Measurements from ENCODE around the gene MBNL2.
A peak's percentile ranks its signal among the peaks of the same experiment; 100 is the strongest.
"Not testable (repeated sequence)": the region's sequence is repeated elsewhere in the genome, so short reads cannot be mapped to it uniquely, and the experiment has no call there.

MBNL2 gene

DNA sequence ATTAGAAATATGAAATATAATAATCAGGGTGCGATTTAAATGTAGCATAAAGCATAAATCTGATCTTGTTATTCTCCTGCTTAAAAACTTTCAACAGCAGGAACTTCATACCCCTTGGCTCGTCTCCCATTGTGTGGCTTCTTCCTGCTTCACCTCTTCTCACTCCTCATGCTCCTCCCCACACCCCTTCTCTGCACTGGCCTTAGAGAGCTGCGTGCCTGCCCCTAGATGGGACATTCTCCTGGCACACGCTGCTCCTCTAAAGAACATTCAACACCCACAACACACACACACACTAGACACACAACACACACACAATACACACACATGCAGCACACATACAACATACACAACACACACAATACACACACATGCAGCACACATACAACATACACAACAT lies 107.2 kb downstream of the MBNL2 start:
- no peak for DNase-seq

DNA sequence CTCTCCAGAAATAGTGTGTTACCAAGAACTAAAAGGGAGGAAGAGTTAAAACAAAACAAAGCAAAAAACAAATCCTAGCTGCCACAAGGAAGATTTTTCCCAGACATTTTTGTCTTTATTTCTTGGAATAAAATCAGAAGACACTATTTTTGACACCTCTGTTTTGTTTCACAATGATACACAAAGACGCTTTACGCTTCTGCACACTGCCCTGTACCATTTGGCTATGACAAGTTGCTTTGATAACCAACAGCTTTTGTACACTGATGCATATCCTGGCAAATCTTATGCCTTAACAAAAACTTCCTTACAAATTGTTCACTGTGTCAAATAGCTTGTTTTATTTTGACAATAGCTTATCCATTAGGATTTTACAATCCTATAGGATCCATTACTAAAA lies 108.3 kb downstream of the MBNL2 start:
- DNase-seq: no peak

DNA sequence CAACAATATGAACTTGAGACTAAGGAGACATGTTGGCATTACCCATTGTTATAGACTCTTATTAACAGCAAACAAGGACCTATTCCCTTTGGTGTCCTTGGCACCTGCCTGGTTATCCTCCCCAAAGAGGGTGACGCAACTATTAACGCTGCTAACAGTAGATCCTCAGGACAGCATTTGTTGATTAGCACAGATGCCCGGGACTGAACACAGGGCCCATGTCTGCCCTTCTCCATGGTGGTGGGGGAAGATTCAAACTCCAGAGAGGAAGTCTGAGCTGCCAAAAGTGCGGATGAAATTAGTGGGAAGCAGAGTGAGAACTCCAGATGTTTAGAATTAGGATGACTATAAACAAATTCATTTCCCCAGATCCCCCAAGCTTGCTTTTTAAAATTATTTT lies 110.6 kb downstream of the MBNL2 start:
- DNase-seq: no peak

DNA sequence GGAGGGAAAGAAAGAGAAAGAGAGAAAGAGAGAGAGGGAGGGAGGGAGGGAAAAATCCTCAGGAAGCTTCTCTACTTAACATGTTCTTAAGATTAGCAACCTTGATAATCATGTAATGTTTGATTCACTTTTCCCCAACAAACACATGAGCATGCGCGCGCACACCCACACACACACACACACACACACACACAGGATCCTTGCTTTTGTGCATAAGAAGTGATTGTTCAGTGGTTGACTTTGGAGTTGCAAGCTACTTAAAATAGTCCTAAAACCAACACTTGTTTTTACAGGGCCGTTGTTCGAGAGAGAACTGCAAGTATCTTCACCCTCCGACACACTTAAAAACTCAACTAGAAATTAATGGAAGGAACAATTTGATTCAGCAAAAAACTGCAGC lies 111.8 kb downstream of the MBNL2 start:
- no peak for DNase-seq

DNA sequence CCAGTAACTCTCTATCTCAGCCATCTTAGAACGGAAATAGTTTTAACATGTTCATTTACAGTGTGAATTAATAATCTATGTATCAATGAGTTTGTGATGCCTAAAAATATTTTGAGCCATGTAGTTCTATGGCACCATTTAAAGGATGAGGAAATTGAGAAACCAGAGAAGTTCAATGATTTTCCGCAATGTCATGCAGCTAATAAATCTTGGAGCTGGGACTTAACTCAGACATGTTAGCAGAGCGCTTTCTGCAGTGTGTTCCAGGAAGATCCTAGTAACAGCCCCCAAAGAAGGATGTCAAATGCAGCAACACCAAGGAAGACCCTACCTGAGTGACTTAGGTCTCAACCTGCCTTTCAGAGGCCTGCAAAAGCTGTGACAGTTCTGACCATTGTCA lies 112.6 kb downstream of the MBNL2 start:
- no peak for DNase-seq

DNA sequence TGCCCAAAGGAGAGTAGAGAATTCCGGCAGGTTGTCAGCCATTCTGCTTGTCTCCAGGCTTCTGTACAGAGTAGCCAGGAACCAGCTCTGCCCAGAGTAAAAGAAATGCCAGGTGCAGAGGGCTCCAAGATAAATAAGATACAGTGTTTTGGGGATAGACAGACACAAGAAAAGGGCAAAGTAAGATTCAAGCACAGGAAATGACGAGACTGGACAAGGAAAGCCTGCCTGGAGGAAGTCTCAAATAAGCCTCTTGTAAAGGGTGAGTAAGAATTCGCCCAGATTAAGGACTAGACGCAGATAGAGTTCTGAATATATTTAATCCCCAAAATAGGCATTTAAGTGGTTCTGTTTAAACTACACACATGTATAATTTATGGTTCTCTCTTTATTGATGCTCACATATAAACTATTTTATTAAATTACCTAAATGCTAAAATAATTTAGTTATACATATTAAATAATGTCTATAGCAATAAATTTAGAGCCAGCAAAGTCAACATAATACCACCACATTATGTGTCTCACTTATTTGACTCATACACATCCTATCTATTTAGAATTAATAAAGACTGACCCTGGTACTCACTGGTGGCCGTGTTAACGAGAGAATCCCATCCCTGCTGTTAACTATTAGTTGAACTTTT lies 113.5 kb downstream of the MBNL2 start:
- DNase-seq: no peak

DNA sequence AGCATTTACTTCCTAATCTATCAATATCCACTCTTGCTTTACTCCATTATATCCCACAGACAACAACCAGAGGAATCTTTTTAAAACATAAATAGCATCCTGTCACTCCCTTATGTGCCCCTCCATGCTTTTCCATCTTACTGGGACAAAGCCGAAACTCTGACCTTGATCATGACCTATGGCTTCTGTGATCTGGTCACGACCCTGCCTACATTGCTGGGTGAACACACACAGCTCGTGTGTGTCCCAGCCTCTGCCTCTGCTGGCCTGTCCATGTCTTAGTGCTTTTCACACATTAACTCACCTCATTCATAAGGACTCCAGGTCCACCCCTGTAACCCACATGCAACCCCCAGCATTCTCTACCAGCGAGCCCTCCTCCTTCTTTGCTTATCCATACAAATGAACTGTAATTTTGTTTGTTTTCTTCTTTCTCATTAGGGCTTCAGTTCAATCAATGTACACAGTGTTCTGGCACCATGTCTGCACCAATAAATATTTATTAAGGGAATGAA lies 115.9 kb downstream of the MBNL2 start:
- no peak for DNase-seq

DNA sequence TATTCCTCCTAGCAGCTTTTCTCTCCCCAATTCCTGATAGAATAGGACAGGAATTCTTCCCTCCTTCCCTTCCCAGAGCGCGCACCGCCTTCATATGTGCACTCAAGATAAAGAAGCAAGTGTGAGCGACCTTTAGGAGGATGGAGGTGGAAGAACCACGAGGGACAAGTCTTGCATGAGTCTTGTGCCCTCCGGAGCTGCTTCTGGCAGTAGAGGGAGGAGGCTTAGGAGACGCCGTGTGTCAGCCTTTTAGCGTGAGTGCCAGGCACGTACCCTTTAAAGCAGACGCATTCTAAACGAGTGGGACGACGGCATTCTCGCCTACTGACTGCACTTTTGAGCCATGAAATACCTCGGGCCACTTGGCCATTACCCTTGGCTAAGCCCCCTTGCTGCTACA lies 116.4 kb downstream of the MBNL2 start:
- no peak for DNase-seq

DNA sequence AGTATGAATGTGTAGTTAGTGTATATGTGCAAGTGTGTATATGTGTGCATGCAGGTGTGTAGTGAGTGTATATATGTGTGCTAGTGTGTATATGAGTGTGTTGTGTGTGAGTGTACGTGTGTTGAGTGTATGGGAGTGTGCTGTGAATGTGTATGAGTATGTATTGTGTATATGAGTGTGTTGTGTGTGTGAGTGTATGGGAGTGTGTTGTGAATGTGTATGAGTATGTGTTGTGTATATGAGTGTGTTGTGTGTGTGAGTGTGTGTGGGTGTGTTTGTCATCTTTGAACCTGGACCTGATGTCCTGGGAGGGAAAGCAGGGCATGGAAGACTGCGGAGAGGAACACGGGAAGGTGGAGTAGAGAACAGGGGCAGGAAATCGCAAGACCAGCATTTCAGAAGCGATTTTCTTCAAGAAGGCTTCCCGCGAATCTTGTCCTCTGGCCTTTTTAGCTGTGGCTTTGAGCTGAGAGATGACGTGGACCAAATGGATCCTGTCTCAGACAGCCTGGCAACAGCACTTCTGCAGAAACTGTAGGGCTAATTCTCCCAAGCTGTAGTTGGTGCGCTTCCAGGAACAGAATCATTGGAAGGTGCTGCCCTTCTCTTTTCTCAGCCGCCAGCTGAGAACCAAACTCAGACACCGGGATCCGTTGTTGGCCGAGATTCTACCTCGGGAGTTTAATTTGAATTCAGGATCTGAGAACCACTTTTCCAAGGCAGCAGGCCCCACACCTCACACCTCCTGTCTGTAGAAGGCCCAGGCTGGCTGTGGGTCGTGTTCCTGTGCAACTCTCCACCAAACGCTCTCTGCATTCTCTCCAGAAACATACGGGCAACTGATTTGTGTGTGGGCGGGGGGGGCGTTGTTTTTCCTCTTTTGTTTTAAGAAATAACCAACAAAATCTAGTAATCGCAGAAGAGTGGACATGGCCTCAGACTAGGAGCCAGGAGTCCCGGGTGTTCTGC lies 117.2 kb downstream of the MBNL2 start:
- no peak for DNase-seq

DNA sequence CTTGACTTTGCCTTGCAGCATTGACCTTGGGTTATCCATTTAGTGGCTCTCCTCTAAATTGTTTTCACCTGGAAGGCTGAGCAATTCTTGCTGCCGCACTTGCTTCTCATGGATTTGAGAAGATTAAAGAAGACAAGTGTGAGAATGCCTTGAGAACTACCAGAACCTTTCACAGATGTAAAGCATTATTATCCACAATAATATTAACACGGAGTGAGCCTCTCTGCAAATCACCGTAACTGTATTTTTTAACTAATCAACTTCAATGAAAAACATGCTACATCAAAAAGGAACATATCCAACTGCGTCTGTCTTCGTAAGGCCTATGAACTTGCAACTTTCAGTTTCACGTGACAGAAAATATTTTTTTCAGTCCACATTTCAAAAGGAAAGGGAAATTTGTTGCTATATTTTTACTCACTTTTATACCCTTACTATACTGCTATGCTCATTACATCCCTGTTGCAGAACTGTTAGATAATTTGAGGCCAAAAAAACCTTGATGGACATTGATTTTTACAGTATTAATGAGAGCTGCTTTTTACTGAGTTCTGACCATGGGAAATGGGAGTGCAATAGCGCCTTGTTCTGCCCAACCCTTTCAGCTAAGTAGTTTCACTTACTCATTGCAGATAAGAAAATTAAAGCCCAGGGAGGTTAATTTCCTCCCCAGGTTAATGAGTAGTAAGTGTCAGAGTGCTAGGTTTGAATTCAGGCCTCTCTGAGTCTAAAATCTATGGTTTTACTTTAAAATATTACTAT lies 118.0 kb downstream of the MBNL2 start:
- no peak for DNase-seq

DNA sequence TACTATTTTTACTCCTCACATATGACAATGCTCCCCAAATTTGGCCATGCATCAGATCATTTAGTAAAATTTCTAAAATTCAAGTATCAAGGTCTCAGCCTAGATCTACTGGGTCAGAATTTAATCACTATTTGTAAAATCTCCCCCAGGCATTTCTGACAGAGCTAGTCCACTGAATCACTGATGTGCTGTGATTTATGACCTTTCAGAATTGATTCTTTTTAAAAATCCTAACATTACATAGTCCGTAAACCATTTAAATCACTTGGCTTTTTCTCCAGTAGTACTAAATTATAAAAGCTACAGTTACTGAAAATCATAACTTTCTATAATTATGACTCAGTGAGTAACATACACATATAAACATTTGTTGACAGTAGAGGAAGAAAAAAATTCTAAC lies 119.0 kb downstream of the MBNL2 start:
- no peak for DNase-seq

DNA sequence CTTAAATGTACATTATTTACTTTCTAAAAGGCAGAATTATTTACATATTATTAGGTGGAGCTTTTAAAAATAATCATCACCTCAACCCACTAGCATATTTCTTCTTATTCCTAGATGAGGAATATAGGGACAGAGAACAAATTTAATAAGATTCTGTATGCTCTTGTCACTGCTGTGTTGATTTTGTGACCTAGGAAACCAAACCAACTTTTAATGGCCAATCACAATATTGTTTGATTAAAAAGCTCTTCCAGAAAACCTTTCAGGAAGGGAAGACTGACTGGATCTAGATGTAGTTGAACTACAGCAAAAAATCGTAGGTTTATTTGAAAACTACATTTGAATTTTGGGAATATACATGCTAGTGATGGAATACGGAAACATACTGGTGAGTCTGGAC lies 120.0 kb downstream of the MBNL2 start:
- no peak for DNase-seq

DNA sequence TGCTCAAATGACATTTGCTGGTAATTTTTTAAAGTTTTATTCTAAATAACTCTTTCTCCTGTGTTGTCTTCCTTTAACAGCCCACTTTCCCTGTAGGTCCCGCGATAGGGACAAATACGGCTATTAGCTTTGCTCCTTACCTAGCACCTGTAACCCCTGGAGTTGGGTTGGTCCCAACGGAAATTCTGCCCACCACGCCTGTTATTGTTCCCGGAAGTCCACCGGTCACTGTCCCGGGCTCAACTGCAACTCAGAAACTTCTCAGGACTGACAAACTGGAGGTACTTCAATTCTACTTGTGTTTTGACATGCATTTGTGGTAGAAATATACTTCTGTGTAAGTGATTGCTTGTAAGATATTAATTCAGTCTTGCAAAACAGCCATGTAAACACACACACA lies 120.8 kb downstream of the MBNL2 start:
- no peak for DNase-seq

DNA sequence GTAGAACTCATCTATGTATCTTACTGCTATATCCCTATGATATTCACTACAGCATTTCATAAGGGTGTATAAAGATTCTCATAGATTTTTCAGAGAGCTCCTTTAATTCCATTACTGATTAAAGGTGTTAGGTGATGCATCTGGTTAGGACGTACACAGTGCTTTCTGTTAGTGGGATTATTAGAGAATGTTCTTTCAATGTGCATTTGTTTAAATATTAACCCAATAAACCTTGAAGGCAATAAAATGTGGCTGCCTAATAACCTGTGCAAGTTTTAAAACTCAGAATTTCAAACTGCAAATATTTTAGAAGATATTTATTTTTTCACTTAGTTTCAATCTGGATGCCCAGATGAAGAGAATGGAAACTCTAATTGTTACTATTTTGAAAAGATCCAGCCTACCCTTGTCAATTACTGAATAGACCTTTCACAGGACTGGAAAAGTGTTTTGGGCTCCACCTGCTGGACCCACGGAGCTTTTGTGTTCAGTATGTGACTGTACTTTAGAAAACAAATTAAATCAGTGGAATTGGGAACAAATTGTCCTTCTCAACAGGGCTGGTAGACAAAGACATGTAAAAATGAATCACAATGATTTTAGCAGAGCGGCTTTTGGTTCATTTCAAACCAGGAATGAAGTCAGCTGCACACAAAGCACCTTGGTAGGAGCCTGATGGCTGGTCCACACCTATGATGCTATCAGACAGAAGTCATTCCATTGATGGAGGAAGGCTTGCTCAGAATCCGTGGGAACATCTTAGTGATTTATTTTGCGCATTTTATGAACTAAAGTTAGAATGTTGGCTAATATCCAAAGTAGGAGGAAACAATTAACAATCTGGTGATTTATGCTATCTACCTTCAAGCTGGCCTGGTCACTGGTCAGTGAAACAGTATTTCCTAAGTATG lies 122.4 kb downstream of the MBNL2 start:
- peak; percentile 40 for DNase-seq

DNA sequence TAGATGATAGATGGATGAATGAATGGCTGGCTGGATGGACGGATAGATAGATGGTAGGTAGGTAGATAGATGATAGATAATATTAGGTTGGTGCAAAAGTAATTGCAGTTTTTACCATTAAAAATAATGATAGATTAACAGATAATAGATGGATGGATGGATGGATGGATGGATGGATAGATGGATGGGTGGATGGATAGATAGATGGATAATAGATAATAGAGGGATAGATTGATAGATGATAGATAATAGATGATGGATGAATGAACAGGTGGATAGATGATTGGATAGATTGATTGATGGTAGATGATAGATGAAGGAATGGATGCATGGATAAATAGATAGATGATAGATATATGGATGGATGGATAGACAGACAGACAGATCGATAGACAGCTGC lies 124.0 kb downstream of the MBNL2 start:
- no peak for DNase-seq

DNA sequence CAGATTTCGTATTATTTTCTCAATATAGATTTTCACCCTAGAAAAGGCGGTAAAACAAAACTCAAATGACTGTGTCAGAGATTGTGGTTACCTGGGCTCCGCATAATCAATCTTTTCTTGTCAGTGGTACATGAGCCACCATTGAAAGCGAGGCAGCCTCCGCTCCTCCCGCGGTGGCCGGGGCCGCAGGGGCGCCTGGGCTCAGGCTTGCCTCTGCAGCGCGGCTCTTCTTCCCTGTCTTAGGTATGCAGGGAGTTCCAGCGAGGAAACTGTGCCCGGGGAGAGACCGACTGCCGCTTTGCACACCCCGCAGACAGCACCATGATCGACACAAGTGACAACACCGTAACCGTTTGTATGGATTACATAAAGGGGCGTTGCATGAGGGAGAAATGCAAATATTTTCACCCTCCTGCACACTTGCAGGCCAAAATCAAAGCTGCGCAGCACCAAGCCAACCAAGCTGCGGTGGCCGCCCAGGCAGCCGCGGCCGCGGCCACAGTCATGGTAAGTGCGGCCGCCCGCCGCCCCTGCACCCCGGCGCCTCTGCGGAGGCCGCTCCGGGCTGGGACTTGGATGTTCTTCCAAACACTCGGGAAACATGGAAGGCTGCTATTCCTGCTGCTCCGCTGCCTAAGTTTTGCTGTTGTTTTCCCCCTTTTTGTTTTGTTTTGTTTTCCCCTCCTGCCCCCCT lies 124.6 kb downstream of the MBNL2 start:
- DNase-seq: no peak

DNA sequence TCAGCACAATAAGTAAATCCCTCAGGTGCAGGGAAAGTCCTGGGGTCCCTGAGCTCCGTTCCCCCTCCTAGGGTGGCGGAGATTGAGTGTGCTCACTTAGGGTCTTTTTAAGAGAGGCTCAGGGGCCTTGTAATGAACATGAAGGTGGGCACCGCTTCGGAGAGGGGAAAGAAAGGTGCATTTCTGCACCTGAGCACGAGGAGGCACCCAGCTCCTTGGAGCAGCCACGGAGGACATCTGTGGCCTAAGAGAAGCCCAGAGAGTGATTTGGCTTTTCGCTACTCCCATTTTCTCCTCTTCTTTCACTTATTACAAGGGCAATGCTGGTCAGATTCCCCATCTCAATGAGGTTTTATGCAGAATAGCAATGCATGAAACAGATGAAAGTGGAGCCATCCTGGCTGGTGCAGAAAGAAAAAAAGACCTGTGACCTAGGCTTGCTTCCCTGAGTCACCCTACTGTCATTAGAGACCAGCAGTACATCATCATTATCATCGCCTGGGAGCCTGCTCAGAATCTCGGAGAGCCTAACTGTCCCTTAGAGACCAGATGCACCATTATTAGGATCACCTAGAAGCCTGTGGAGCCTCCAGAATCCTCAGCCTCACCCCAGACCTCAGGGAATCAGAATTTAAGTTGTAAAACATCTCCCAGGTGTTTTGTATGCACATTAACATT lies 125.3 kb downstream of the MBNL2 start:
- no peak for DNase-seq

DNA sequence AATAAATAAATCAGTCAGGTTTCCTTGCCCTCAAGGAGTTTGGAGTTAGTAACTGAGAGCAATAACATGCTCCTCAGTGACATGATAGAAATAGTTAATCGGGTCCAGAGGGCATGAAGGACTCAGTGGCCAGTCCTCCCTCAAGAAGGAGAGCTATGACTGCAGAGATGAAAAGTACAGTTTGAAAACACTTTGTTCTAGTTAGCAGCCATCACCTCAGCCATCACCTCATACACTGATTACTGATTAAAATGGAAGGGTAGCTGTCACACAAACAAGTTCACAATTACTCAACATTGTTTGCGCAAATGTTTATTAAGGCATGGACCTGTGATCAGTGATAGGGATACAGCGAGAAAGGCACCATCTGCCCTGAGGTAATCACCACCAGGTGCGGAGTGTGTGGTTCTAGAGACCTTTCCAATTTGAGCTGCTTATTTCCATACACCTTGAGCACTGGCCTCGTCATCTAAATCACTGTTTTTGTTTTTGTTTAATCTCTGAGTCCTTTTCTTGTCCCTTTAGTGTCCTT lies 126.5 kb downstream of the MBNL2 start:
- no peak for DNase-seq

DNA sequence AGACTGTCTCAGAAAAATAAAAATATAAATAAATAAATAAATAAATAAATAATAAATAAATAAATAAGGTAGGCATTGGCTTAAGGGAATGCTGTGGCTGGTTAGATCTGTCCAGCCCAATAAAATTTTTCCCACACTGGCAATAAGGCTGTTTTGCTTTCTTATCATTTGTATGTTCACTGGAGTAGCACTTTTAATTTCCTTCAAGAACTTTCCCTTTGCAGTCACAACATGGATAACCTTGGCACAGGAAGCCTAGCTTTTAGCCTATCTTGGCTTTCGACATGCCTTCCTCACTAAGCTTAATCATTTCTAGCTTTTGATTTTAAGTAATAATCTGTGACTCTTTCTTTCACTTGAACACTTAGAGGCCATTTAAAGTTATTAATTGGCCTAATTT lies 129.9 kb downstream of the MBNL2 start:
- DNase-seq: not testable (repeated sequence)

DNA sequence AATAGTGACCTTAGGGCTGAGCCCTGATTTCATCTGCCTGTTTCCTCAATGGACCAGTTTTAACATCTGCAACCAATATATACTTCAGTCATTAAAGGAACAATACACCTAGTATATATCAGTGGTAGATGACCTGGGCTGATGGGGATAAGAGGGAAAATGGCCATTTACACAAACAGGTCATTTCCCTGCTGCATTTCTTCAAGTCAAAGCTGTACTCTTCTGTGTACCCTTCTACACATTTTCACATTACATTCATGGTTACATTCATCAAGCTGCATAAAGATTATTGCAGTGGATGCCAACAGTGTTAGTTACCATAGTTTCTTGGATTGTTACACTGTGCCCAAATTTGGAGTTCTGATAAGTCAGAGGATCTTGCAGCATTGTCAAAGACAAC lies 130.7 kb downstream of the MBNL2 start:
- DNase-seq: no peak

Data from NCI-H1694 (cell line).